HepG2 (cell line): ENCODE results near the gene OST4. TPM values are rescaled to one million over a fixed set of nuclear protein-coding genes. Genes with fewer than 3 reads are reported as not detected.

Experiments used
- AGO1 ChIP-seq: fragments of 200-400 bp; formaldehyde crosslinking; IDR thresholded peaks from 2 replicates; pipeline ENCODE4 v1.6.1; 2017; ENCODE audit warnings: mild to moderate bottlenecking, low read depth, low read length, moderate library complexity; ENCODE audit not compliant: poor library complexity, severe bottlenecking
- ASH2L ChIP-seq: fragments of 300-600, 200-600 bp; sonication (generic); IDR thresholded peaks from 2 replicates; pipeline ENCODE4 v1.7.0; 2017; ENCODE audit warnings: low read depth, mild to moderate bottlenecking, moderate library complexity, mixed read lengths, low read length; ENCODE audit not compliant: insufficient read length
- DNMT1 ChIP-seq: sonication (generic); formaldehyde crosslinking; IDR thresholded peaks from 2 replicates; pipeline ENCODE4 v1.5.1; 2020; ENCODE audit warnings: mild to moderate bottlenecking, missing genetic modification reagents
- FOSL1 ChIP-seq: sonication (generic); formaldehyde crosslinking; IDR thresholded peaks from 2 replicates; pipeline ENCODE4 v1.9.0; 2021; ENCODE audit warnings: missing genetic modification reagents, borderline replicate concordance
- HNRNPL ChIP-seq: fragments of 200-400 bp; formaldehyde crosslinking; IDR thresholded peaks from 2 replicates; pipeline ENCODE4 v1.6.1; 2017; ENCODE audit warnings: mild to moderate bottlenecking, low read depth, low read length
- MAFG ChIP-seq: sonication (generic); formaldehyde crosslinking; IDR thresholded peaks from 2 replicates; pipeline ENCODE4 v1.5.1; 2020; ENCODE audit warnings: mild to moderate bottlenecking, missing genetic modification reagents
- NFIB ChIP-seq: sonication (generic); formaldehyde crosslinking; IDR thresholded peaks from 2 replicates; pipeline ENCODE4 v1.9.0; 2021; ENCODE audit warnings: missing genetic modification reagents, mild to moderate bottlenecking, borderline replicate concordance
- NR2F1 ChIP-seq, 2 experiments: fragments of 450-650 bp in 1 of 2; formaldehyde crosslinking in 1 of 2; IDR thresholded peaks; 2 replicates each; pipeline versions ENCODE4 v1.5.0 to v1.6.1; 2016 to 2020; ENCODE audit warnings: mild to moderate bottlenecking in 1 of 2, missing compliant biosample characterization in 1 of 2, missing genetic modification reagents in 1 of 2, moderate library complexity in 1 of 2
- PAF1 ChIP-seq: IDR thresholded peaks from 2 replicates; pipeline ENCODE4 v1.6.1; 2016; ENCODE audit warnings: missing genetic modification reagents, missing compliant biosample characterization
- SALL2 ChIP-seq: sonication (generic); formaldehyde crosslinking; IDR thresholded peaks from 2 replicates; pipeline ENCODE4 v1.8.1; 2023; ENCODE audit warnings: mild to moderate bottlenecking, missing genetic modification reagents, inconsistent platforms
- SMARCC2 ChIP-seq: fragments of 450-650 bp; IDR thresholded peaks from 2 replicates; pipeline ENCODE4 v1.6.1; 2017; ENCODE audit warnings: antibody characterized with exemption, mild to moderate bottlenecking
- SOX5 ChIP-seq: IDR thresholded peaks from 2 replicates; pipeline ENCODE4 v1.6.1; 2016; ENCODE audit warnings: borderline replicate concordance
- YY1 ChIP-seq: IDR thresholded peaks from 2 replicates; pipeline ENCODE4 v1.6.1; 2011; ENCODE audit warnings: low read length, low read depth, moderate library complexity, mild to moderate bottlenecking; ENCODE audit not compliant: insufficient read depth, insufficient replicate concordance
- ZC3H4 ChIP-seq: sonication (generic); formaldehyde crosslinking; IDR thresholded peaks from 2 replicates; pipeline ENCODE4 v1.4.0; 2020; ENCODE audit warnings: missing genetic modification reagents, borderline replicate concordance
- ZNF329 ChIP-seq: sonication (generic); formaldehyde crosslinking; IDR thresholded peaks from 2 replicates; pipeline ENCODE4 v1.9.0; 2021; ENCODE audit warnings: low read depth, mild to moderate bottlenecking, missing genetic modification reagents
- ZNF331 ChIP-seq: sonication (generic); formaldehyde crosslinking; IDR thresholded peaks from 2 replicates; pipeline ENCODE4 v1.4.0; 2020; ENCODE audit warnings: missing genetic modification reagents
- ZNF569 ChIP-seq: sonication (generic); formaldehyde crosslinking; IDR thresholded peaks from 2 replicates; pipeline ENCODE4 v1.5.0; 2020; ENCODE audit warnings: mild to moderate bottlenecking, missing genetic modification reagents, moderate library complexity, borderline replicate concordance
- ZNF589 ChIP-seq: sonication (generic); formaldehyde crosslinking; conservative IDR thresholded peaks from 2 replicates; pipeline ENCODE4 v1.8.0; 2022; ENCODE audit warnings: mild to moderate bottlenecking, moderate library complexity, missing genetic modification reagents
- ZNF598 ChIP-seq: sonication (generic); formaldehyde crosslinking; IDR thresholded peaks from 2 replicates; pipeline ENCODE4 v1.5.1; 2020; ENCODE audit warnings: mild to moderate bottlenecking, missing genetic modification reagents, borderline replicate concordance
- ZNF775 ChIP-seq: sonication (generic); formaldehyde crosslinking; IDR thresholded peaks from 2 replicates; pipeline ENCODE4 v1.4.0; 2020; ENCODE audit warnings: missing genetic modification reagents, mild to moderate bottlenecking, moderate library complexity, borderline replicate concordance
- ZSCAN25 ChIP-seq: sonication (generic); formaldehyde crosslinking; IDR thresholded peaks from 2 replicates; pipeline ENCODE4 v1.8.0; 2022; ENCODE audit warnings: mild to moderate bottlenecking, missing genetic modification reagents
- polyA plus RNA-seq, 8 experiments: library from polyadenylated mRNA; depleted of rRNA in 3 of 8; stranded (reverse) in 7 of 8; unstranded in 1 of 8; fragments of >200 nt; fragmentation: Illumina TruSeq in 4 of 8; extraction: Trizol in 4 of 8; gene quantifications; 2 replicates each; pipeline versions ENCODE4 v1.2.1 to v1.2.3, GENCODE V29; 2011 to 2016; ENCODE audit warnings: low read depth in 4 of 8, missing spikeins in 1 of 8, mixed read lengths in 1 of 8; ENCODE audit not compliant: insufficient read depth in 1 of 8
- total RNA-seq, 5 experiments: library from RNA; depleted of rRNA; stranded (reverse); fragments of >200 nt; fragmentation: Illumina TruSeq; extraction: Trizol; gene quantifications; 2 replicates each; pipeline ENCODE4 v1.2.3, GENCODE V29; 2016; ENCODE audit warnings: low read depth in 1 of 5
- TF ChIP-seq, protein P1 (sequence below): sonication (generic); formaldehyde crosslinking; IDR thresholded peaks from 2 replicates; pipeline ENCODE4 v1.4.0; 2020; ENCODE audit warnings: mild to moderate bottlenecking, missing genetic modification reagents
- TF ChIP-seq, protein P2 (sequence below): conservative IDR thresholded peaks from 2 replicates; pipeline ENCODE4 v1.6.1; 2018; ENCODE audit warnings: missing genetic modification reagents
- TF ChIP-seq, protein P3 (sequence below): sonication (generic); formaldehyde crosslinking; IDR thresholded peaks from 2 replicates; pipeline ENCODE4 v1.9.0; 2021; ENCODE audit warnings: missing genetic modification reagents, borderline replicate concordance

The OST4 gene
- total and polyA plus RNA-seq, 2 of the 13 experiments (the other 11 are each of a cell fraction or from before 2014, with no cell fraction given): 498 to 584 TPM

DNA sequence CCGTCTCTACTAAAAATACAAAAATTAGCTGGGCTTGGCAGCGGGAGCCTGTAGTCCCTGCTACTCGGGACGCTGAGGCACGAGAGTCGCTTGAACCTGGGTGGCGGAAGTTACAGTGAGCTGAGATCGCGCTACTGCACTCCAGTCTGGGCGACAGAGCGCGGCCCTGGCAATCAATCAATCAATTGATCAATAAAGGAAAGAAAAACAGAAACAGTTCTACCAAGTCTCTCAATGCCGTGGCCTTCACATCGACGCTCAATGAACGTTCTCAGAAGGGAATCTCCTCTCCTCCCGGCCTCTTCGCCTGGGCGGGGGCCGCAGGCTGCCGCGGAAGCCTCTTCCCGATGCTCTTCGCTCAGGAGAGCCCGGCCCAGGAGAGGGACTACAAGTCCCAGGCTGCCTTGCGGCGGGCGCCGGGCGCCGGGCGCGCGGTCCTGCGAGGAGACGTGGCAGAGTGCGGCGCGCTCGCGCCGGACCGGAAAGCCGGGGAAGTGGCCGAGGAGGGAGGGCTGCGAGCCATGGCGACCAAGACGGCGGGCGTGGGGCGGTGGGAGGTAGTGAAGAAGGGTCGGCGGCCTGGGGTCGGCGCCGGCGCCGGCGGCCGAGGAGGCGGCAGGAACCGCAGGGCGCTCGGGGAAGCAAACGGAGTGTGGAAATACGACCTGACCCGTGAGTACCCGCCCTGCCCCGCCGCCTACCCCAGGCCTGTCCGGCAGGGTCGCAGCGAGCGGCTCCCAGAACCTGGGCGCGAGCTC is 38.8 kb downstream of the OST4 start, which contains the start of gene TMEM214 (continued):
- no peak for TF ChIP-seq PAF1 (CRISPR knock-in tag)
- TF ChIP-seq ZNF775 (CRISPR knock-in tag): 0 out of 2 replicates have a peak, but pooled peaks have one; percentile 23
- TF ChIP-seq NR2F1 (CRISPR knock-in tag; IDR thresholded peaks at IDR 0.05): peak in 1 of 2 experiments; percentile 10; a peak in 1 of 4 replicates
- peak; percentile 69; the same call in 1 of the 2 replicates for TF ChIP-seq ZNF331 (CRISPR knock-in tag)
- TF ChIP-seq ASH2L: peak; percentile 64
- TF ChIP-seq, protein P1, sequence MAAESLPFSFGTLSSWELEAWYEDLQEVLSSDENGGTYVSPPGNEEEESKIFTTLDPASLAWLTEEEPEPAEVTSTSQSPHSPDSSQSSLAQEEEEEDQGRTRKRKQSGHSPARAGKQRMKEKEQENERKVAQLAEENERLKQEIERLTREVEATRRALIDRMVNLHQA (CRISPR knock-in tag): peak; percentile 69; the same call in 1 of the 2 replicates
- no peak for TF ChIP-seq ZC3H4
- TF ChIP-seq DNMT1 (CRISPR knock-in tag): peak; percentile 93
- TF ChIP-seq HNRNPL: no peak
- TF ChIP-seq SALL2 (CRISPR knock-in tag): peak; percentile 90; the same call in 1 of the 2 replicates
- no peak for TF ChIP-seq MAFG (CRISPR knock-in tag)
- TF ChIP-seq, protein P2, sequence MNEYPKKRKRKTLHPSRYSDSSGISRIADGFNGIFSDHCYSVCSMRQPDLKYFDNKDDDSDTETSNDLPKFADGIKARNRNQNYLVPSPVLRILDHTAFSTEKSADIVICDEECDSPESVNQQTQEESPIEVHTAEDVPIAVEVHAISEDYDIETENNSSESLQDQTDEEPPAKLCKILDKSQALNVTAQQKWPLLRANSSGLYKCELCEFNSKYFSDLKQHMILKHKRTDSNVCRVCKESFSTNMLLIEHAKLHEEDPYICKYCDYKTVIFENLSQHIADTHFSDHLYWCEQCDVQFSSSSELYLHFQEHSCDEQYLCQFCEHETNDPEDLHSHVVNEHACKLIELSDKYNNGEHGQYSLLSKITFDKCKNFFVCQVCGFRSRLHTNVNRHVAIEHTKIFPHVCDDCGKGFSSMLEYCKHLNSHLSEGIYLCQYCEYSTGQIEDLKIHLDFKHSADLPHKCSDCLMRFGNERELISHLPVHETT (CRISPR knock-in tag): peak; percentile 66; the same call in 1 of the 2 replicates
- TF ChIP-seq YY1: peak; percentile 87
- no peak for TF ChIP-seq NFIB (CRISPR knock-in tag)
- no peak for TF ChIP-seq ZNF598
- TF ChIP-seq ZNF329: peak; percentile 78; the same call in 1 of the 2 replicates
- peak; percentile 80 for TF ChIP-seq AGO1
- no peak for TF ChIP-seq FOSL1 (CRISPR knock-in tag)
- peak; percentile 67; the same call in 1 of the 2 replicates for TF ChIP-seq ZSCAN25
- TF ChIP-seq, protein P3, sequence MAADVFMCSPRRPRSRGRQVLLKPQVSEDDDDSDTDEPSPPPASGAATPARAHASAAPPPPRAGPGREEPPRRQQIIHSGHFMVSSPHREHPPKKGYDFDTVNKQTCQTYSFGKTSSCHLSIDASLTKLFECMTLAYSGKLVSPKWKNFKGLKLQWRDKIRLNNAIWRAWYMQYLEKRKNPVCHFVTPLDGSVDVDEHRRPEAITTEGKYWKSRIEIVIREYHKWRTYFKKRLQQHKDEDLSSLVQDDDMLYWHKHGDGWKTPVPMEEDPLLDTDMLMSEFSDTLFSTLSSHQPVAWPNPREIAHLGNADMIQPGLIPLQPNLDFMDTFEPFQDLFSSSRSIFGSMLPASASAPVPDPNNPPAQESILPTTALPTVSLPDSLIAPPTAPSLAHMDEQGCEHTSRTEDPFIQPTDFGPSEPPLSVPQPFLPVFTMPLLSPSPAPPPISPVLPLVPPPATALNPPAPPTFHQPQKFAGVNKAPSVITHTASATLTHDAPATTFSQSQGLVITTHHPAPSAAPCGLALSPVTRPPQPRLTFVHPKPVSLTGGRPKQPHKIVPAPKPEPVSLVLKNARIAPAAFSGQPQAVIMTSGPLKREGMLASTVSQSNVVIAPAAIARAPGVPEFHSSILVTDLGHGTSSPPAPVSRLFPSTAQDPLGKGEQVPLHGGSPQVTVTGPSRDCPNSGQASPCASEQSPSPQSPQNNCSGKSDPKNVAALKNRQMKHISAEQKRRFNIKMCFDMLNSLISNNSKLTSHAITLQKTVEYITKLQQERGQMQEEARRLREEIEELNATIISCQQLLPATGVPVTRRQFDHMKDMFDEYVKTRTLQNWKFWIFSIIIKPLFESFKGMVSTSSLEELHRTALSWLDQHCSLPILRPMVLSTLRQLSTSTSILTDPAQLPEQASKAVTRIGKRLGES (CRISPR knock-in tag): no peak
- no peak; the same call in 1 of the 2 replicates for TF ChIP-seq SOX5
- no peak for TF ChIP-seq ZNF589 (CRISPR knock-in tag)
- TF ChIP-seq ZNF569 (CRISPR knock-in tag): no peak
- no peak for TF ChIP-seq SMARCC2
